Measurements from ENCODE around the gene CCNB2.

GRCh38 chr15:59169251-59169708, 64.3 kb downstream of the CCNB2 start:
- TF ChIP-seq CTCF (conservative IDR thresholded peaks at IDR 0.05) (no peak), EZH2 (IDR thresholded peaks at IDR 0.05; ENCODE audit: low read depth) (no peak)
